ENCODE results near the gene DOK1. TPM values are rescaled to one million over a fixed set of nuclear protein-coding genes. Genes with fewer than 3 reads are reported as not detected.

The DOK1 gene
- total RNA-seq, 1 experiment from 2014 or later = 66.8 TPM

- DNase-seq (ENCODE audit: low read depth) = no peak
Measured at GRCh38 chr2:74524955-74525716, 29.4 kb upstream of the DOK1 start.

GRCh38 chr2:74525717-74526648 lies 28.5 kb upstream of the DOK1 start, which contains the start of gene DQX1:
DQX1 (minus strand) TSS chr2:74526231; CDS start chr2:74525729, 502 bp downstream.
- DNase-seq (ENCODE audit: low read depth) = peak; percentile 54

- no peak for DNase-seq (ENCODE audit: low read depth)
Measured at GRCh38 chr2:74526649-74527230, 27.8 kb upstream of the DOK1 start.

- DNase-seq (ENCODE audit: low read depth) = no peak
Measured at GRCh38 chr2:74527741-74528140, 26.8 kb upstream of the DOK1 start.

GRCh38 chr2:74528600-74529356 lies 25.7 kb upstream of the DOK1 start:
- peak; percentile 15 for DNase-seq (ENCODE audit: low read depth)

- peak; percentile 99 for DNase-seq (ENCODE audit: low read depth)
Measured at GRCh38 chr2:74529357-74530238, 24.9 kb upstream of the DOK1 start, which contains the start of the genes AUP1 and HTRA2. AUP1 (minus strand) TSS chr2:74529706; CDS start chr2:74529629, 77 bp downstream. HTRA2 (plus strand) TSS chr2:74529933; CDS start chr2:74530007, 74 bp downstream.

GRCh38 chr2:74530239-74531187 lies 24.0 kb upstream of the DOK1 start:
- peak; percentile 45 for DNase-seq (ENCODE audit: low read depth)

GRCh38 chr2:74531666-74532065 lies 22.9 kb upstream of the DOK1 start:
- DNase-seq (ENCODE audit: low read depth) = no peak

- DNase-seq (ENCODE audit: low read depth) = peak; percentile 28
Measured at GRCh38 chr2:74532222-74532621, 22.3 kb upstream of the DOK1 start.

GRCh38 chr2:74533464-74533863 lies 21.1 kb upstream of the DOK1 start:
- no peak for DNase-seq (ENCODE audit: low read depth)

- DNase-seq (ENCODE audit: low read depth) = no peak
Measured at GRCh38 chr2:74534411-74534810, 20.1 kb upstream of the DOK1 start.

- no peak for DNase-seq (ENCODE audit: low read depth)
Measured at GRCh38 chr2:74535440-74535965, 19.0 kb upstream of the DOK1 start.

- DNase-seq (ENCODE audit: low read depth) = no peak
Measured at GRCh38 chr2:74536166-74536950, 18.2 kb upstream of the DOK1 start.

- DNase-seq (ENCODE audit: low read depth) = peak; percentile 48
Measured at GRCh38 chr2:74537140-74537539, 17.4 kb upstream of the DOK1 start.

- DNase-seq (ENCODE audit: low read depth) = no peak
Measured at GRCh38 chr2:74538881-74539339, 15.6 kb upstream of the DOK1 start.

GRCh38 chr2:74540291-74540690 lies 14.2 kb upstream of the DOK1 start:
- no peak for DNase-seq (ENCODE audit: low read depth)

- DNase-seq (ENCODE audit: low read depth) = no peak
Measured at GRCh38 chr2:74542978-74543377, 11.5 kb upstream of the DOK1 start.
